Hepatocyte (in vitro differentiated cells): ENCODE measurements around the gene ZFP64.

ENCODE experiments used
- EZH2 ChIP-seq: fragments of 200-600 bp; sonication (generic); IDR thresholded peaks from 2 replicates; pipeline ENCODE4 v1.6.1; 2016; ENCODE audit warnings: antibody characterized with exemption, mild to moderate bottlenecking, borderline replicate concordance
- TF ChIP-seq, protein P1 (sequence below): fragments of 200-600 bp; sonication (generic); IDR thresholded peaks from 2 replicates; pipeline ENCODE4 v1.5.1; 2016; ENCODE audit warnings: antibody characterized with exemption, mild to moderate bottlenecking; ENCODE audit not compliant: poor library complexity

- TF ChIP-seq, protein P1, sequence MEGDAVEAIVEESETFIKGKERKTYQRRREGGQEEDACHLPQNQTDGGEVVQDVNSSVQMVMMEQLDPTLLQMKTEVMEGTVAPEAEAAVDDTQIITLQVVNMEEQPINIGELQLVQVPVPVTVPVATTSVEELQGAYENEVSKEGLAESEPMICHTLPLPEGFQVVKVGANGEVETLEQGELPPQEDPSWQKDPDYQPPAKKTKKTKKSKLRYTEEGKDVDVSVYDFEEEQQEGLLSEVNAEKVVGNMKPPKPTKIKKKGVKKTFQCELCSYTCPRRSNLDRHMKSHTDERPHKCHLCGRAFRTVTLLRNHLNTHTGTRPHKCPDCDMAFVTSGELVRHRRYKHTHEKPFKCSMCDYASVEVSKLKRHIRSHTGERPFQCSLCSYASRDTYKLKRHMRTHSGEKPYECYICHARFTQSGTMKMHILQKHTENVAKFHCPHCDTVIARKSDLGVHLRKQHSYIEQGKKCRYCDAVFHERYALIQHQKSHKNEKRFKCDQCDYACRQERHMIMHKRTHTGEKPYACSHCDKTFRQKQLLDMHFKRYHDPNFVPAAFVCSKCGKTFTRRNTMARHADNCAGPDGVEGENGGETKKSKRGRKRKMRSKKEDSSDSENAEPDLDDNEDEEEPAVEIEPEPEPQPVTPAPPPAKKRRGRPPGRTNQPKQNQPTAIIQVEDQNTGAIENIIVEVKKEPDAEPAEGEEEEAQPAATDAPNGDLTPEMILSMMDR, result no peak
- TF ChIP-seq EZH2, result no peak
Observed at GRCh38 chr20:52145587-52145986, 46.0 kb downstream of the ZFP64 start.
